SJCRH30 (cell line): Measurements from ENCODE around the gene IFNGR2. TPM values are rescaled to one million over a fixed set of nuclear protein-coding genes. Genes with fewer than 3 reads are reported as not detected.
"Not testable (repeated sequence)": the region's sequence is repeated elsewhere in the genome, so short reads cannot be mapped to it uniquely, and the experiment has no call there.

Source experiments
- DNase-seq, 2 experiments: peaks; one replicate each; pipeline ENCODE4 v3.0.0-alpha.2; 2015 to 2020
- H3K27ac ChIP-seq: fragments of 250-450 bp; sonication (Bioruptor Pico); 2 replicates; pipeline ENCODE4 v1.5.1; 2020; ENCODE audit warnings: mild to moderate bottlenecking, moderate library complexity
- H3K27me3 ChIP-seq: fragments of 250-450 bp; sonication (Bioruptor Pico); 2 replicates; pipeline ENCODE4 v1.5.1; 2020; ENCODE audit warnings: mild to moderate bottlenecking, moderate library complexity
- H3K36me3 ChIP-seq: fragments of 250-450 bp; sonication (Bioruptor Pico); 2 replicates; pipeline ENCODE4 v1.5.1; 2020; ENCODE audit warnings: mild to moderate bottlenecking, moderate library complexity
- H3K4me1 ChIP-seq: fragments of 250-450 bp; sonication (Bioruptor Pico); 2 replicates; pipeline ENCODE4 v1.5.1; 2020; ENCODE audit warnings: mild to moderate bottlenecking, moderate library complexity
- H3K4me3 ChIP-seq: fragments of 250-450 bp; sonication (Bioruptor Pico); 2 replicates; pipeline ENCODE4 v1.5.1; 2020; ENCODE audit warnings: mild to moderate bottlenecking, moderate library complexity
- H3K9me3 ChIP-seq: fragments of 250-450 bp; sonication (Bioruptor Pico); replicated peaks from 2 replicates; pipeline ENCODE4 v1.5.1; 2020; ENCODE audit warnings: mild to moderate bottlenecking, moderate library complexity
- total RNA-seq: library from RNA; depleted of rRNA; stranded (reverse); fragments of >200 nt; shearing (Covaris generic); gene quantifications from 2 replicates; pipeline ENCODE4 v1.2.3, GENCODE V29; 2014; rRNA removed

The IFNGR2 gene
- total RNA-seq, 1 experiment from 2014 or later = 67.1 TPM

DNA sequence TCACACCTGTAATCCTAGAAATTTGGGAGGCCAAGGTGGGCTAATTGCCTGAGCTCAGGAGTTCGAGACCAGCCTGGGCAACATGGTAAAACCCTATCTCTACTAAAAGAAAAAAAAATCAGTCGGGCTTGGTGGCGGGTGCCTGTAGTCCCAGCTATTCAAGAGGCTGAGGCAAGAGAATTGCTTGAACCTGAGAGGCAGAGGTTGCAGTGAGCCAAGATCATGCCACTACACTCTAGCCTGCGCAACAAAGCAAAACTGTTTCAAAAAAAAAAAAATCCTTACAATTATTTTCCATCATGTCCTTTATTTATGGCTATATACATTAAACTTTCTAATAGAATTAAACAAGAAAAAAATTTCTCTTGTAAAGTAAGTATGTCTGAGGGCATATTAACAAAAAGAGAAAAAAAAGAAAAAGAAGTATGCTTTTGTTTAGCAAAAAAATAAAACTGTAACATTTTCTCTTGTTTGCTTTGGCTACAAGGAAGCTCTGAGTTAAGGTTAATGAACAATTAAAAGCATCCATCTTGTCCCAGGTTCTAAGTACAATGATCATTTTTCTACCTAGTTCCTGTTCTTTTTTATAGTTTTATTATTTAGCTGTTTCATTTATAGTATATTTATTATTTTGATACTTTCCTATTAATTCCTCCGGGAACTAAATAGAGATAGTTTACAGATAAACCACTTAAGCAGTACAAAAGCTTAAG lies 58.5 kb downstream of the IFNGR2 start:
- Histone ChIP-seq H3K4me3 (no peak overlapping the region), H3K27me3 (no peaks in the 10 kb centered on the region), H3K4me1 (no peaks in the 10 kb centered on the region), H3K9me3 (no peaks in the 10 kb centered on the region), H3K27ac (no peak overlapping the region), H3K36me3 (no peaks in the 10 kb centered on the region; the same call in 1 of the 2 replicates)
- no peak for DNase-seq

- DNase-seq, H3K9me3 ChIP-seq, H3K4me3 ChIP-seq, H3K36me3 ChIP-seq, H3K27ac ChIP-seq, H3K27me3 ChIP-seq, H3K4me1 ChIP-seq: not testable (repeated sequence)
Measured at GRCh38 chr21:33469183-33469582, 66.0 kb downstream of the IFNGR2 start.

- no peak for DNase-seq
- H3K27me3 ChIP-seq = no peaks in the 10 kb centered on the region
Measured at GRCh38 chr21:33470701-33471100, 67.5 kb downstream of the IFNGR2 start.

GRCh38 chr21:33473344-33473743 lies 70.1 kb downstream of the IFNGR2 start:
- DNase-seq = no peak
- H3K27me3 ChIP-seq = no peaks in the 10 kb centered on the region
- H3K36me3 ChIP-seq = no peaks in the 10 kb centered on the region; the same call in 1 of the 2 replicates
- H3K27ac ChIP-seq = no peak overlapping the region
- no peak overlapping the region for H3K4me3 ChIP-seq
- peaks cover 5% of the 10 kb centered on the region for H3K9me3 ChIP-seq
- no peaks in the 10 kb centered on the region; the same call in 1 of the 2 replicates for H3K4me1 ChIP-seq

More at GRCh38 chr21:33470701-33471100, 67.5 kb downstream of the IFNGR2 start:
- peaks cover 5% of the 10 kb centered on the region for H3K9me3 ChIP-seq
- no peaks in the 10 kb centered on the region; the same call in 1 of the 2 replicates for H3K36me3 ChIP-seq
- no peak overlapping the region for H3K4me3 ChIP-seq
- H3K4me1 ChIP-seq = no peaks in the 10 kb centered on the region
- no peak overlapping the region for H3K27ac ChIP-seq

DNA sequence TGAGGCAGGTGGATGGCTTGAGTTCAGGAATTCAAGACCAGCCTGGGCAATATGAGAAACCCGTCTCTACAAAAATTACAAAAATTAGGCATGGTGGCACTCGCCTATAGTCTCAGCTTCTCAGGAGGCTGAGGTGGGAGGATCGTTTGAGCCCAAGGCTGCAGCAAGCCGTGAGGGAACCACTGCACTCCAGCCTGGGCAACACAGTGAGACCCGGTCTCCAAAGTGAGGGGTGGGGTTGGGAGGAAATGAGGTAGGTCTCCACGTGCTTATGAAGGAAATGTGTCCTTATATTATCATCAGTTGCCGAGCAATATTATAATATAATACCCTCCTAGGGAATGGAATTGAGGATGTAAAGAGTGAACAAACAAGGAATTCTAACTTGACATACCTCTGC lies 73.9 kb downstream of the IFNGR2 start:
- Histone ChIP-seq H3K27ac (no peak overlapping the region), H3K4me1 (no peaks in the 10 kb centered on the region; the same call in 1 of the 2 replicates), H3K9me3 (peaks cover 5% of the 10 kb centered on the region), H3K4me3 (no peak overlapping the region), H3K36me3 (no peaks in the 10 kb centered on the region; the same call in 1 of the 2 replicates), H3K27me3 (no peaks in the 10 kb centered on the region)
- DNase-seq = no peak

DNA sequence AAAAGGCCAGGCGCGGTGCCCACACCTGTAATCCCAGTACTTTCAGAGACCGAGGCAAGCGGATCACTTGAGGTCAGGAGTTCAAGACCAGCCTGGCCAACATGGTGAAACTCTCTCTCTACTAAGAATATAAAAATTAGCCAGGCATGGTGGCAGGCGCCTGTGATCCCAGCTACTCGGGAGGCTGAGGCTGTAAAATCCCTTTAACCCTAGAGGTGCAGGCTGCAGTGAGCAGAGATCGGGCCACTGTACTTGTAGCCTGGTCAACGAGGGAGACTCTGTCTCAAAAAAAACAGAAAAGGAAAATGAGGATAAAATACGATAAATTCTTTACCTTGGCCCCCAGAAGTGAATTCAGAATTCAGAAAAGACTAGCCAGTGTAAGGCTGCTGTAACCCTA lies 75.0 kb downstream of the IFNGR2 start:
- no peak overlapping the region for H3K27ac ChIP-seq
- H3K4me1 ChIP-seq = no peaks in the 10 kb centered on the region; the same call in 1 of the 2 replicates
- no peaks in the 10 kb centered on the region; the same call in 1 of the 2 replicates for H3K36me3 ChIP-seq
- H3K9me3 ChIP-seq = peaks cover 5% of the 10 kb centered on the region
- DNase-seq = no peak
- peak overlapping the region; percentile 76 for H3K4me3 ChIP-seq
- no peaks in the 10 kb centered on the region for H3K27me3 ChIP-seq

GRCh38 chr21:33478935-33479678 lies 75.9 kb downstream of the IFNGR2 start:
- peak overlapping the region; percentile 32; the same call in 1 of the 2 replicates for H3K27ac ChIP-seq
- no peaks in the 10 kb centered on the region for H3K36me3 ChIP-seq
- DNase-seq = peak; percentile 25 to 53
- H3K4me1 ChIP-seq = no peaks in the 10 kb centered on the region; the same call in 1 of the 2 replicates
- H3K9me3 ChIP-seq = no peaks in the 10 kb centered on the region
- H3K4me3 ChIP-seq = peak overlapping the region; percentile 76
- no peaks in the 10 kb centered on the region for H3K27me3 ChIP-seq

GRCh38 chr21:33479679-33480480 lies 76.7 kb downstream of the IFNGR2 start, which contains the start of gene TMEM50B:
TMEM50B (minus strand) TSS chr21:33479974; CDS start chr21:33468885, 11,089 bp downstream.
- no peaks in the 10 kb centered on the region for H3K27me3 ChIP-seq
- H3K36me3 ChIP-seq = no peaks in the 10 kb centered on the region
- H3K27ac ChIP-seq = peak within 1 kb of the TSS; percentile 35; the same call in 1 of the 2 replicates
- H3K9me3 ChIP-seq = no peaks in the 10 kb centered on the region
- peak; percentile 94 to 96 for DNase-seq
- peak within 1 kb of the TSS; percentile 76 for H3K4me3 ChIP-seq
- no peaks in the 10 kb centered on the region; the same call in 1 of the 2 replicates for H3K4me1 ChIP-seq

DNA sequence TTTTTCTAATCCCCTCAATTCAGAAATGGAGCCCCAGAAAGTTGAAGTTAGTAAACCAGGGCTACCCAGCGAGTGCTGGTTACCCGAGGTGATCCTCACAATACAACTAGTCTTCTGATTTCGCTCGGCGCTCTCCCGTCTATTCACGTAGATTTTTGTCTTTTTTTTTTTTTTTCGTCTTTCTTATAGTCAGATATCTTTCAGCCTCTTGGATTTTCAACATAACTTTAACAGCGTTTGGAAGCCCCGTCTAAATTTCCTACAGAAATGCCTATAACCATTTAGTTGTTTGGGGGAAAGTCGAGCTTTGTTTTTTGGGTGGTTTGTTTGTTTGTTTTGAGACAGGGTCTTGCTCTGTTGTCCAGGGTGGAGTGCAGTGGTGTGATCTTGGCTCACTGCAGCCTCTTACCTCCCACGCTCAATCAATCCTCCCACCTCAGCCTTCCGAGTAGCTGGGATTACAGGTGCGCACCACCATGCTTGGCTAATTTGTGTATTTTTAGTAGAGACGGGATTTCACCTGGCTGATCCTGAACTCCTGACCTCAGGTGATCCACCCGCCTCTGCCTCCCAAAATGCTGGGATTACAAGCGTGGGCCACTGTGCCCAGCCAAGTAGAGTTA lies 77.4 kb downstream of the IFNGR2 start:
- H3K36me3 ChIP-seq = no peaks in the 10 kb centered on the region
- H3K4me3 ChIP-seq = peak overlapping the region; percentile 76
- DNase-seq = no peak
- H3K4me1 ChIP-seq = no peaks in the 10 kb centered on the region; the same call in 1 of the 2 replicates
- no peaks in the 10 kb centered on the region for H3K9me3 ChIP-seq
- H3K27me3 ChIP-seq = no peaks in the 10 kb centered on the region
- peak overlapping the region; percentile 35; the same call in 1 of the 2 replicates for H3K27ac ChIP-seq

DNA sequence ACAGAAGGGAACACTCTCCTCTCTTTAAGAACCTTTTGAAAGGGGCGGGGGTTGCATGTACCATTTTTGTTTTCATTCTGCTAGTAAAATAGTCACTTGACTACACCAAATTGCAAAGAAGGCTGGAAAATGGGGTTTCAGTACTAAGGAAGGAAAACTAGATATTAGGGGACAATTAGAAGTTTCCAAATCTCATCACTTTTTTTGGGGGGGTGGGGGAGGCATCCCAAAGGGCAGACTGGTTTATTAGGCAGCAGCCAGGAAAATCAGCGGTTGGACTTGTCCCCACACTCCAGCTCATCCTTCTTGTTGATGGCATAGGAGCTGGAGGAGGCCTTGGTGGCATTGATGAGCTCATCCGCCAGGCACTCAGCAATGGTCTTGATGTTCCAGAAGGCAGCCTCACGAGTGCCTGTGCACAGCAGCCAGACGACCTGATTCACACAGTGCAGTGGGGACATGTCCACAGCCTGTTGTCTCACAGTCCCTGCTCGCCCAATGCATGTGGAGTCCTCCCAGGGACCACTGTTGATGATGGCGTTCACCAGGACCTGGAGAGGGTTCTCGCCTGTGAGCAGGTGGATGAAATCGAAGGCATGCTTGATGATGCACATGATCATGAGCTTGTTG lies 78.2 kb downstream of the IFNGR2 start:
- Histone ChIP-seq H3K4me1 (no peaks in the 10 kb centered on the region; the same call in 1 of the 2 replicates), H3K36me3 (no peaks in the 10 kb centered on the region), H3K27ac (no peak overlapping the region), H3K27me3 (no peaks in the 10 kb centered on the region), H3K4me3 (no peak overlapping the region), H3K9me3 (no peaks in the 10 kb centered on the region)
- no peak for DNase-seq

Other genes with a start within 250 kb of the IFNGR2 start
- 13.1 and 17.7 TPM in 2 replicates for gene IFNAR2, start 173.5 kb upstream of the IFNGR2 start, total RNA-seq
- gene IL10RB, start 137.0 kb upstream of the IFNGR2 start, total RNA-seq = 7.0 and 8.8 TPM in 2 replicates
- gene IFNAR1, start 78.4 kb upstream of the IFNGR2 start, total RNA-seq = 25.9 and 30.1 TPM in 2 replicates
- gene TMEM50B, start 76.6 kb downstream of the IFNGR2 start, total RNA-seq = 23.4 and 23.7 TPM in 2 replicates
- 1.6 and 2.0 TPM in 2 replicates for gene DNAJC28, start 88.3 kb downstream of the IFNGR2 start, total RNA-seq
- gene GART, start 138.7 kb downstream of the IFNGR2 start, total RNA-seq = 171 and 193 TPM in 2 replicates
- 195 and 230 TPM in 2 replicates for gene SON, start 139.6 kb downstream of the IFNGR2 start, total RNA-seq
- 52.7 and 62.7 TPM in 2 replicates for gene DONSON, start 185.3 kb downstream of the IFNGR2 start, total RNA-seq
- gene CRYZL1, start 238.3 kb downstream of the IFNGR2 start, total RNA-seq = 21.2 and 29.0 TPM in 2 replicates
- gene ITSN1, start 239.1 kb downstream of the IFNGR2 start, total RNA-seq = 42.5 and 50.8 TPM in 2 replicates